ENCODE results near the gene OSBPL5. TPM values are rescaled to one million over a fixed set of nuclear protein-coding genes. Genes with fewer than 3 reads are reported as not detected.

Gene OSBPL5
- total and polyA plus RNA-seq, 2 of the 4 experiments (the other 2 are of a cell fraction) = 14.9 to 22.3 TPM

DNA sequence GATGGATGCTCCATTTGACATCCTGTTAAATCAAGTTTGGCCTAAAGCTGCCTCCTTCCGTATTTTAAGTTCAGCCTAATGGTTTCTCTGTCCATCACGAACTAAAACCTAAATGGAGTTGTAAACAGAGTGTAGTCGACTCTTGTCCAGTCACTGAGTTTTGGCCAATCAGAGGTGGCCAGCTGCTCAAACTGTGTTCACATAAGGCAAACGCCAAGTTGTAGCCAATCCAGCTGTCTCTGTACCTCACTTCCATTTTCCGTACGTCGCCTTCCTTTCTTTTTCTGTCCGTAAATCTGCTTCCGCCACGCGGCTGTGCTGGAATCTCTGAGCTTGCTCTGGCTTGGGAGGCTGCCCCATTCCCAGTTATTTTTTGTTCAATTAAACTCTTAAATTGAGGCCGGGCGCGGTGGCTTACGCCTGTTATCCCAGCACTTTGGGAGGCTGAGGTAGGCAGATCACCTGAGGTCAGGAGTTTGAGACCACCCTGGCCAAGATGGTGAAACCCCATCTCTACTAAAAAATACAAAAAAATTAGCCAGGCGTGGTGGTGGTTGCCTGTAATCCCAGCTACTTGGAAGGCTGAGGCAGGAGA is 87.2 kb downstream of the OSBPL5 start:
- Histone ChIP-seq H3K79me1 (ENCODE audit: low read depth in 1 of 2, low read length in 2 of 2) (no peaks in the 10 kb centered on the region), H3K27ac (ENCODE audit: insufficient read depth, low read length) (no peak overlapping the region), H2BK15ac (ENCODE audit: low read depth, low read length) (no peak overlapping the region), H3K9ac (ENCODE audit: low read depth, low read length) (no peak overlapping the region), H3K27me3 (ENCODE audit: control insufficient read depth, insufficient read depth, low read length) (peaks cover 2% of the 10 kb centered on the region), H4K91ac (ENCODE audit: insufficient read depth, low read depth, low read length) (no peak overlapping the region), H3K4me2 (ENCODE audit: low read depth, low read length) (no peak overlapping the region), H2AK9ac (replicated peaks; ENCODE audit: low read depth, low read length, poor library complexity) (no peak overlapping the region), H2BK5ac (ENCODE audit: low read depth, low read length, poor library complexity, severe bottlenecking) (no peak overlapping the region), H3K9me3 (ENCODE audit: control insufficient read depth, insufficient read depth, low read length) (no peaks in the 10 kb centered on the region), H3K18ac (ENCODE audit: low read depth, low read length) (no peak overlapping the region), H2AFZ (replicated peaks; ENCODE audit: low read length, poor library complexity) (no peak overlapping the region), H2BK20ac (ENCODE audit: low read depth, low read length) (no peak overlapping the region), H3K4ac (ENCODE audit: low read depth, low read length) (no peak overlapping the region), H3K23ac (ENCODE audit: low read depth, low read length) (no peak overlapping the region), H3K9me1 (ENCODE audit: insufficient read depth, low read length) (no peaks in the 10 kb centered on the region), H3K56ac (ENCODE audit: extremely low read depth, insufficient read depth, low read length) (no peak overlapping the region), H3K36me3 (ENCODE audit: control insufficient read depth, insufficient read depth, low read length) (no peaks in the 10 kb centered on the region), H4K8ac (ENCODE audit: low read depth in 2 of 2, low read length in 2 of 2) (no peak overlapping the region), H4K20me1 (ENCODE audit: insufficient read depth, low read length) (no peaks in the 10 kb centered on the region), H3K14ac (replicated peaks; ENCODE audit: low read depth, low read length) (no peak overlapping the region), H4K5ac (ENCODE audit: low read depth, low read length) (no peak overlapping the region), H2BK120ac (ENCODE audit: low read depth, low read length) (no peak overlapping the region), H2AK5ac (ENCODE audit: low read depth, low read length) (no peak overlapping the region), H3K4me3 (ENCODE audit: insufficient read depth, low read depth, low read length) (no peak overlapping the region), H3K4me1 (ENCODE audit: control insufficient read depth, insufficient read depth, low read length) (no peaks in the 10 kb centered on the region; the same call in 1 of the 2 replicates)
- no TSS peak for BruUV-seq (replicated peaks)
- TF ChIP-seq CHD1 (IDR thresholded peaks at IDR 0.05; ENCODE audit: low read depth, low read length) (no peak), RCOR1 (IDR thresholded peaks at IDR 0.05; ENCODE audit: insufficient replicate concordance, low read length) (no peak), RAD21 (IDR thresholded peaks at IDR 0.05; ENCODE audit: low read length) (no peak), MAZ (IDR thresholded peaks at IDR 0.05; ENCODE audit: borderline replicate concordance, low read depth, low read length) (no peak), CEBPB (IDR thresholded peaks at IDR 0.05; ENCODE audit: low read depth, low read length) (no peak), CTCF (conservative IDR thresholded peaks at IDR 0.05; ENCODE audit: low read depth, low read length) (no peak), BHLHE40 (IDR thresholded peaks at IDR 0.05; ENCODE audit: low read depth, low read length) (no peak), MXI1 (IDR thresholded peaks at IDR 0.05; ENCODE audit: borderline replicate concordance, low read depth, low read length) (no peak), SMC3 (IDR thresholded peaks at IDR 0.05; ENCODE audit: low read depth, low read length) (no peak), RFX5 (IDR thresholded peaks at IDR 0.05; ENCODE audit: low read depth, low read length) (no peak), POLR2A (IDR thresholded peaks at IDR 0.05; ENCODE audit: low read depth, low read length) (no peak)
- POLR2A ChIA-PET (ENCODE audit: unreplicated experiment) = no interaction called here
- WGBS, 2 experiments (ENCODE audit: extremely low coverage in 2 of 2, insufficient read length in 1 of 2) = 63% methylated on average over 9 of the region's 16 CpGs; no CpG with 5 or more reads in 1 of the 2 experiments
- in situ Hi-C loops (cut with MboI; ENCODE audit: low sequenced_read_pairs) = no loop called here
- dilution Hi-C loops (cut with HindIII; ENCODE audit: low sequenced_read_pairs, unreplicated experiment) = no loop called here
- intact Hi-C loops (cut with micrococcal nuclease) = no loop called here
- ATAC-seq (ENCODE audit: low read depth) (no peak), DNase-seq (no peak)
- CTCF ChIA-PET = interaction anchor here (1.3 kb wide), 1 partner anchor 14 kb away, joined by 5 read pairs; no protein-coding TSS in a partner anchor

Data from IMR-90 (cell line).